GM21381 (cell line): ENCODE results near the gene PLCL1.

Source experiments
- ATAC-seq: cut with Tn5 transposase; IDR thresholded peaks from one replicate; pipeline ENCODE4 v1.9.1; 2021; ENCODE audit warnings: mild to moderate bottlenecking, moderate library complexity; ENCODE audit not compliant: unreplicated experiment

Gene PLCL1

DNA sequence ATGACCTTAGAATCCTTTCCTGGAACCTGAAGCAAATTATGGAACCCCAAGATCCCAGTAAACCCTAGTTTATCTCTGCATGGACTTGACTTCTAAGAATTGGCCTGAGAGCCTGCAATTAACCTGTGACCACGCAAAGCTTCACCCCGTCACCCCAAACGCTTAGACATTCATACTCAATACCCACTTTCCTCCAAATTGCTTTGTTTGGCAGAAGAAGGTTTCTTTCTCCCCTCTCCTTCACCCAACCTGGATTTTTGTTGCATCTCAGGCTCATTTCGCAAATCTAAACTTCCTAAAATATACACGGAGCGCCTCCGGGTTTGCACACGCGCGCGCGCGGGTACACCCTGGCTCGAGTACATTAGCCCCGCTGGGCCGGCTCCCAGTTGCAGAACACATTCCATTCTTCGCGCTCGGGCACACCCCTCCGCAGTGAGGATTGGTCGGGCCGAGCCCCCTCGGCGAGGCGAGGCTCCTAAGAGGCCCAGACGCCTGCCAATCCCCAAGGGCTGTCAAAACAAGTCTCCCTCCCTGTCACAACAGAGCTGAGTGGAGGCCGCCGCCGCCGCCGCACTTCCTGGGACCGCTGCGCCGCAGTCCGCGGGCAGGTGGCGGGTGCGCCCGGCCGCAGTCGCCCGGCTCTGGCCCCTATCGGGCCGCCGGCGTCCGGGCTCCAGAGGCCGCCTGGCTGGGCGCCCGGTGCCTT, at the start of gene PLCL1:
Gene PLCL1 (plus strand): TSS at position 545 of the 709 bp plus-strand sequence.
- ATAC-seq: peak; percentile 100

DNA sequence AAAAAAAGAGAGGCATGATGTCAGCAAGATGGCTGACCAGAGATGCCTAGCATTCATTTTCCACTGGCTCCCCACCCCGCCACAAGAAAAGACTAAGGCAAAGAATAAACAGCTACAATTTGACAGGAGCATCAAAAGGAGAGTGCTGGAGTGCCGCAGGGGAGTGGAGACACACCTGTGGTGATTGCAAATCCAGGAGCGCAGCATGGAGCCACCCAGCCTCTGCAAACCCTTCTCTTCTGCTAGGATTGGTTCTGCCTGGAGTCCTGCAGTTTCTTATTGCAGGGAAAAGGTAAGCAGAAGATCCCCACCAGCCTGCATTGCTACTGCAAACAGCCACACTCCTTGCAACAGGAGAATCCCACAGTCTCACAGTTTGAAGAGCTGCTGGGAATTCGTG, 45.4 kb upstream of the PLCL1 start:
- no peak for ATAC-seq

- ATAC-seq: no peak
These were observed 44.6 kb upstream of the PLCL1 start for GRCh38 chr2:197759625-197760292.

DNA sequence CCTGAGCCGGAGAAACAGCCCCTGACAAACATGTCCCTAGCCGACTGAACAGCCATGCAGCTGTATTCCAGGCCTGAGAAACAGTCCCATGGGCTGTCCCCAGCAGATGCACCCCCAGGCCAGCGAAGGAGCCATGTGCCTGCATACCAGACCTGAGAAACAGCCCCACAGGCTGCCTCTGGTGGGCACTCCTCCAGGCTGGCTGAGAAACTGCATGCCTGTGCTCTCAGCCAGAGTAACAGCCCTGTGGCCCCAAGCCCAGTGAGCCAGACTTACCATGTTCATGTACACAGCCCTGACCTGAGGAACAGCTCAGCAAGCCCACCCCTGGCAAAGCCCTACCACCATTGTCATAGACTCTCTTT, 44.1 kb upstream of the PLCL1 start:
- no peak for ATAC-seq

GRCh38 chr2:197777823-197778407, 26.5 kb upstream of the PLCL1 start:
- ATAC-seq: no peak

GRCh38 chr2:197779261-197779660, 25.1 kb upstream of the PLCL1 start:
- ATAC-seq: no peak

DNA sequence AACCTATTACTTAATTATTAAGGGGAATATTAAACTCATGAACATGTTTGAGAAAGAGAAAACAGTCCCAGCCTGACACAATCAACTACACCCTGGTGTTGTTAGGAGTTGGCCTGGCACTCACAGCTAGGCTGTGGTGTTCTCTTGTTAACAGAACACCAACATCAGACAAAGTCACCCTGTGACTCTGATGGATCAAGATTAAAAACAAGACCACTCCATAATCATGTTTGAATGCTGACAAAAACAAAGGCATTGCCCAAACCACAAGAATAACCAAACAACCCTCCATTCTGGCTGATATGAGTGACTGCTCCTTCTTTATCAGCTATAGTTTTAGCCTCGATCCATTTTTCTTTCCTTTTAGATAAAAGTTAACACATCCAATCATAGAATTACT, 22.3 kb upstream of the PLCL1 start:
- no peak for ATAC-seq

GRCh38 chr2:197784956-197785941, 19.1 kb upstream of the PLCL1 start, which contains the start of gene BOLL:
TSS of gene BOLL (minus strand) at chr2:197785319. CDS start at chr2:197781850, 3,469 bp downstream.
- no peak for ATAC-seq

- ATAC-seq: peak; percentile 68
These were observed 18.1 kb upstream of the PLCL1 start for GRCh38 chr2:197786010-197786877.

GRCh38 chr2:197793456-197793855, 10.9 kb upstream of the PLCL1 start:
- no peak for ATAC-seq

- no peak for ATAC-seq
These were observed 9.1 kb upstream of the PLCL1 start for GRCh38 chr2:197795277-197795676.

GRCh38 chr2:197798187-197798586, 6.2 kb upstream of the PLCL1 start:
- no peak for ATAC-seq

- no peak for ATAC-seq
These were observed 5.3 kb upstream of the PLCL1 start for GRCh38 chr2:197799068-197799467.

GRCh38 chr2:197800091-197800490, 4.3 kb upstream of the PLCL1 start:
- ATAC-seq: no peak

GRCh38 chr2:197801033-197801432, 3.4 kb upstream of the PLCL1 start:
- ATAC-seq: no peak

- peak; percentile 31 for ATAC-seq
These were observed 1.4 kb upstream of the PLCL1 start for GRCh38 chr2:197803033-197803444.

DNA sequence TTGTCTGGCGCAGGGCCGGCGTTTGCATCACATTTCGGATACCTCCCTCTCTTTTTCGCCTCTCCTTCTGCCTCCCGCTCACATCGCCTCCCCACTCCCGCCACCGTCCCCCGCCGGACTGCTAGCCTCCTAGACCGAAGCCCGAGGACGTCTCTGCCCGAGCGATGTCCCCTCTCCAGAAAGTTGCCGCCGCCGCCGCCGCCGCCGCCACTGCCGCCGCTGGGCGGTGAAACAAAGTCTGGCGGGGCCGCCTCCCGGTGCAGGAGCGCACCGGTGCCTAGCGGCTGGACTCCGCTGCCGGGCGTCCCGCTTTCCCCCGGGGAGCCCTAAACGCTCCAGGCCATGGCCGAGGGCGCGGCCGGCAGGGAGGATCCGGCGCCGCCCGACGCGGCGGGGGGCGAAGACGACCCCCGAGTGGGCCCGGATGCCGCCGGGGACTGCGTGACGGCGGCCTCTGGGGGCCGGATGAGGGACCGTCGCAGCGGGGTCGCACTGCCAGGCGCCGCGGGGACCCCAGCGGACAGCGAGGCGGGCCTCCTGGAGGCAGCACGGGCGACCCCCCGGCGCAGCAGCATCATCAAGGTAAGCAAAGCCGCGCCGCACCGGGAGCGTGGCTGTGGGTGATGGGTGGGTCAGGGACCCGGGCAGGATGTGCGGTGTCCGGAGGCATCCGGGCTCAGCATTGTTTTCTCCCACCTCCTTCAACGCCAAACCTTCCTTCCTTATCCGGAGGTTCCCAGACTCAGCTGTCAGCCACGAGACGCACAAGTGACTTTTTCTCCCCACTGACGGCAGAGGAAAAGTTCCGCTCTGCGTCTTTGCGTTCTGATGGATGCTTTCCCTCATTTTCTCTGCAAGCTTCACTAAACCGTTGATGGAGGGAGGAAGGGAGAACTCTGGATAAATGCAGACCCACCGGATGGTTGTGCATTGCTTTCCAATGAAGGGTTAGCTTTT, 643 bp downstream of the PLCL1 start:
- peak; percentile 23 for ATAC-seq

GRCh38 chr2:197805715-197806633, 1.6 kb downstream of the PLCL1 start:
- no peak for ATAC-seq
